GM19099 (cell line): Measurements from ENCODE around the gene FGB.

ENCODE experiments used
- POLR2A ChIP-seq: IDR thresholded peaks from 3 replicates; pipeline ENCODE4 v1.6.1; 2011; ENCODE audit warnings: low read depth; ENCODE audit not compliant: insufficient read length; ENCODE audit errors: extremely low read depth

The FGB gene

DNA sequence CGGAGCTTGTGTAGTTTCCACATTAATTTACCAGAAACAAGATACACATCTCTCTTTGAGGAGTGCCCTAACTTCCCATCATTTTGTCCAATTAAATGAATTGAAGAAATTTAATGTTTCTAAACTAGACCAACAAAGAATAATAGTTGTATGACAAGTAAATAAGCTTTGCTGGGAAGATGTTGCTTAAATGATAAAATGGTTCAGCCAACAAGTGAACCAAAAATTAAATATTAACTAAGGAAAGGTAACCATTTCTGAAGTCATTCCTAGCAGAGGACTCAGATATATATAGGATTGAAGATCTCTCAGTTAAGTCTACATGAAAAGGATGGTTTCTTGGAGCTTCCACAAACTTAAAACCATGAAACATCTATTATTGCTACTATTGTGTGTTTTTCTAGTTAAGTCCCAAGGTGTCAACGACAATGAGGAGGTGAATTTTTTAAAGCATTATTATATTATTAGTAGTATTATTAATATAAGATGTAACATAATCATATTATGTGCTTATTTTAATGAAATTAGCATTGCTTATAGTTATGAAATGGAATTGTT is at the start of gene FGB:
Gene FGB (plus strand): TSS at position 315 of the 558 bp plus-strand sequence. CDS start 8 bp downstream, at position 323.
- no peak for TF ChIP-seq POLR2A

DNA sequence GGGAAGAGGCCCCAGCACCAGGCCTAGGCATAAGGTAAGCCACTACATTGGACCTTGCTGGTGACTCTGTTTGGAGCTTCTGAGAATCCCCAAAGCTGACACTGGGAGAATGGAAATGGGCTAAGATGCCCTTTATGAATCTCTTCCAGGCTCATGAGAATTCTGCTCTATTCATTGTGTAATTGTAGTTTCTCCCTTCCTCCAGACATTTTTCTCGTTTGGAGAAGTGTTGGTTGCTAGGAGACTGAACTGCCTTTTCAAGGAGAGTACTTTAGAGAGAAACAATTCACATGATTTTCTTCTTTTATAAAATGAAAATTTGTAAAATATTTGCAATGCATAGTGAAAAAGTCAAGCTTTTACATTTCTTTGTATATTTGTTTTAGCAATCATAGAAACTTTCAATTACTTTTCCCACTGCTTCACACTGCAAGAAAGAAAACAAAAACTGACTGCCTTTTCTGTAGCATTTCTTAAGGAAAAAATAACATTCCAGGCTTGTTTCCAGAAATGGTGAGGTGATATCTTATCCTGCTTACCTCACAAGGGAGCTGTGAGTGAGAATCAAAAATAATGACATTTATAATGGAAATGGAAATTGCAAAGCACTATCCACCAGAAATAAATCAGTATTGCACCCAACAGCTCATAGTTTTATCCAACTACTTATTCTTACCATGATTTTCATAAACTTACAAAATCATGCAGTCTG is 46.3 kb upstream of the FGB start:
- no peak for TF ChIP-seq POLR2A

GRCh38 chr4:154517591-154517990 is 45.2 kb upstream of the FGB start:
- TF ChIP-seq POLR2A, result no peak

DNA sequence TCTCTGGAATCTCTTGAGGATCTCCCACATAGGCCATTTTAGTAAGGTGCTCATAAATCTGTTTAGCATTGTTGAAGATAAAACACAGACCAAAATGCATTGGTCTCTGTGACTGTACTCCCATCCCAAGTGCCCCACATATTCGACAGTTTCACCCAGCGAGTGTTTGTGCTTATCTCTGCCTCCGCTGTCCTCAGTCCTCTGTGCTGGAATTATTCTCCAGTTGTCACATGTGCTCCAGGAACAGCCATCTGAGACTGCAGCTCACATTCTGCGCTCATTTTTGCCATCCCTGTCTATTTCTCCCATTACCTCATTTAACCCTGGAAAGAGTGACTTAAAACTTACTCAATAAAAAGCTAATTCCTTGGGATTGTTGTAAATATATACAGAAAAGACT is 43.6 kb upstream of the FGB start:
- no peak for TF ChIP-seq POLR2A

DNA sequence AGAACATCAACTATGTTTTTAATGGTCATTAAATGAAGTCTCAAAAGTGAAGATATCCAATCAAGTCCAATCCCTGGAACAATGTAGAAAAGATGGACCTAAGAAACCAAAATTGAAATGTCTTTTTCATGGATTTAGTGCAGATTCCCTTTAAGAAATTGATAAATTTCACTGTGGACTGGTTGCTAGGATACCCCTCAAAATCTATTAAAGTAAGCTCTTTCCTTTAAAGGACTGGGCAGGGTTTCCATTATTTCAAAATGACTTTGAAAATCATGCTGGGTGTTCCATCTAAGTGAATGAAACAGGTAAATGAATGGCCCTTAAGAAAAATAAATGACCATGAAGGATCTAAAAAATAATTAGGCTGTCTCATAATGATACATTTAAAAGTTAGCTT is 41.2 kb upstream of the FGB start:
- no peak for TF ChIP-seq POLR2A

DNA sequence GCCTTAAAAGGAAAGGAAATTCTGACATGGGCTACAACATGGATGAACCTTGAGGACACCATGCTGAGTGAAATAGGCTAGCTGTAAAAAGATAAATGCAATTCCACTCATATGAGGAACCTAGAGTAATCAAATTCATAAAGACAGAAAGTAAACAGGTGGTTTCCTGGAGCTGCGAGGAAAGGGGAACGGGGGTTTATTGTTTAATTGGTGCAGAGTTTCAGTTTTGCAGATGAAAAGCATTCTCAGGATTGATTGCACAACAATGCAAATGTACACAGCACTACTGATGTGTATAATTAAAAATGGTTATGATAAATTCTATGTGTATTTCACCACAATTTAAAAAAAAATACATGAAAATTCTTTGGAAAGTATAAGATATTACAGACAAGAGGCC is 36.7 kb upstream of the FGB start:
- no peak for TF ChIP-seq POLR2A

GRCh38 chr4:154527308-154527707 is 35.5 kb upstream of the FGB start:
- no peak for TF ChIP-seq POLR2A

- TF ChIP-seq POLR2A, result no peak
These were observed 33.9 kb upstream of the FGB start for GRCh38 chr4:154528869-154529268.

GRCh38 chr4:154529728-154530519 is 32.9 kb upstream of the FGB start:
- no peak for TF ChIP-seq POLR2A

GRCh38 chr4:154534296-154534695 is 28.5 kb upstream of the FGB start:
- no peak for TF ChIP-seq POLR2A

GRCh38 chr4:154542271-154542879 is 20.4 kb upstream of the FGB start:
- TF ChIP-seq POLR2A, result no peak

- no peak for TF ChIP-seq POLR2A
These were observed 17.1 kb upstream of the FGB start for GRCh38 chr4:154545689-154546088.

GRCh38 chr4:154549894-154550790 is 12.7 kb upstream of the FGB start, which contains the start of gene PLRG1:
Gene PLRG1, minus strand, starts transcription at chr4:154550400. Its CDS starts 92 bp downstream, at chr4:154550308.
- peak; percentile 87 for TF ChIP-seq POLR2A

DNA sequence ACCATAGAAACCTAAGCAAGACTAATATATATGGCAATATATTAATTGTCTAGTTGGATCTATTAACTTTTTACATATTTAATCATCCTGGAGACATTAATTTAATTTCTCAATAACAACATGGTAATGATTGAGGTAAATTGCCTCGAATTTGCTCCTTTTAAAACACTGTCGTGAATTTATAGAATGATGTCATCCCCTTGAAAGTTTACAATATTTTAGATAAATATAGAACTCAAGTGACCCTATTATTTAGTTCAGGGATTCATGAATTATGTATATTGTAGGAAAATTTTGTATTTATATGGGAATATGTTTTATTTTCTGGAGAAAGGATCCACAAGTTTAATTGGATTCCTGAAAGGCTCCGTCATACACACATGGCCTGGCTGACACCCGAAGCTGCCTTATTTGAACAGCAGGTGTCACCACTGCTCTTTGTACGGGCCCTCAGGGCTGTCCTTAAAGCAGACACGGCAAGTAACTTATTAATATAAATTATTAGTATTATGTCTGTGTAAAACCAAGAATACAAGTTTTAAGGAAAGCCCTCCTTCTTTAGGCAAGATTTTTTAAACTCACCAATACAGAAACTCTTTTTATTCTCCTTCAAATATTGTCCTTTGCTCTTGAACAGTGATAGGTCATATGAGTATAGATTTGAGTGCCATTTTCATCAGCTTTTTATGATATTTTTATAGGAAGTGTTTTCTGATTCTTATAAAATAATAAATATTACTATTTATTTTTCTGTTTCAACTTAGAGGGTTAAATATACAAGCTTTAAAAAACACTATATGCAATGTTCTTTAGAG is 10.7 kb upstream of the FGB start:
- no peak for TF ChIP-seq POLR2A

DNA sequence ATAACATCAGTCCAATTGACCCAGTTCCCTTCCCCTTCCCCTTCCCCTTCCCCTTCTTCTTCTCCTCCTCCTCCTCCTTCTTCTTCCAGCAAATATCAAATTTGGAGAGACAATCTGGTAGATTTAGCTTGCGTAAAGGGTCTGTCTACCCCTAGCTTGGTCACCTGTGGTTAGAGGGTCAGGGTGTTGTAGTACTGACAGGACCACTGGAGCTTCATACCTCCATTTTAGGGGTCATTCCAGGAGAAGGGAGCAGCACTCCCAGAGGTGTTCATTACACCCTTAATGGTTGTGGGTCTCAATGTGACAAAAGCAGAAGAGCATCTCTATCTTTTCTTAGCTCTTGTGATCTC is 3.7 kb upstream of the FGB start:
- TF ChIP-seq POLR2A, result no peak
